Fibroblast of skin of right quadriceps (primary cell): ENCODE results near the gene COPS4.
"Not testable (repeated sequence)": the region's sequence is repeated elsewhere in the genome, so short reads cannot be mapped to it uniquely, and the experiment has no call there.

ENCODE experiments used
- DNase-seq: peaks from one replicate; pipeline ENCODE4 v3.0.0-alpha.2; 2013

The COPS4 gene

DNA sequence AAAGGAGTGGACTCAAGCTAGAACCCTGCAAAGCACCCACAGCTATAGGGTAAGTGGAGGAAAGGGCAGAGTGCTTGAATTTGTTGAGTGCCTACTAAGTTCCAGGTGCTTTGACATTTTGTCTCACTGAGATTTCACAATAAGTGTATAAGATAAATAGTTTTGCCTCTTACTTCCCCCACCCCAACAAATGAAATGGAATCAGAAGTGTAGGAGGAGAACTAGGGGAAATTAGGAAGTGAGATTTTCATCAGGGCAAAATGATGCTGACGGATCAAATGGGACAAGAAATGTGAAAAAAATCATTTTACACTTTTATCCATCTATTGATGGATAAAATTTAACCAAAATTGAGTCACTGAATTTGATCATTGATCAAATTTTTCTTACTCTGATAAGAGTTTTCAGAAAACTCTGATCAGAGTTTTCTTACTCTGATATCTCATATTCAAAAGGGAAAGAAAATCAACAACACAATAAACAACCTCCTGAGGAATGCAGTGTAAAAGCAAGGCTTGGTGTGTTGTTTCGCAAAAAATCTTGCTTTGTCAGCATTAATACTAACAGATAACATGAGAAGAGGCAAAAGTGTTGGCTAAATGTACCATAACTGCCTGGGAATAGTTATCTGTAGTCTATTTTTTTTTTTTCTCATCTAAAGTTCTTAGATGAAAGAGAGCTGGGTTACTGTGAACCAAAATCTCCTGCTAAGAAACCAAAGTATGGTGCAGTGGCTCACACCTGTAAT is 54.6 kb downstream of the COPS4 start:
- DNase-seq, result no peak

DNA sequence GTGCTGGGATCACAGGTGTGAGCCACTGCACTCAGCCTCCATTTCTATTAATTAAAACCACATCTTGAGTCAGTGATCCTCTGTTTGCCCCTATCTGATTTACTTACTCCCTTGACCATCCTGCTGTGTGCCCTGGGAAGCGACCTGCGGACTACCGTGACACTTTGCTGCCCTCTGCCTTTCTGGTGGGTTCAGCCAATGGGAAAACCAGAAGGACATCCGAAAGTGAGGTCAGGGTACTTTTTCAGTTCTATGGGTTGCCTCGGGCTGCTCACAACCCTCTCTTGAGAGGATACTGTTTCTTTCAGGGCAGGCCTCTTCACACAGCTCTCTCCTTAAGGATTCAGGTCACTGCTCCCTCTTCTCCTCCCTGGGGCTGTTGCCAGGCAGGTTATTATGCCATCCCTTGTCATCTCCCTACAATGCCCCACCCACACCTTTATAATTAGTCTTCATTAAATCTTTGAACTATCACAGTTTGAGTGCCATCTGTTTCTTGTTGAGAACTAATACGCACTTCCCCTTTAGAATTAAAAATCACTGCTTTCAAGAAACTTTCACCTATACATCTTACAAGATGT is 58.2 kb downstream of the COPS4 start:
- DNase-seq, result no peak

DNA sequence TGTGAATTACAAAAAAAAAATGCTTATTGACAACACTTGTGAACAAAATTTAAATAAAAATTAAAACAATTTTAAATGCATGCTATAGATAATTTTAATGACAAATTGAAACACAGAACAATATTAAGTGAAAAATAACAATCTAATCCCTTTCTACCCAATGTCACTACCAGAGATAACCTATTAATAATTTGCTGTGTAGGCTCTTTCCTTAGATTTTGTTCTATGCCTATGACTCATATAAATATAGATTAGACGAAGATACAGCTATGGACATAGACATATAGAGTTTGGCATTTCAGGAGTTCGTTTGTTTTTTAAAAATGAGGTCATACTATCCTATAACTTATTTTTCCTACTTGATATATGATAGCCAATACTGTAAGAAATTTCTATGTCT is 61.4 kb downstream of the COPS4 start:
- DNase-seq, result no peak

- DNase-seq, result no peak
Measured at GRCh38 chr4:83104991-83105390, 70.0 kb downstream of the COPS4 start.

DNA sequence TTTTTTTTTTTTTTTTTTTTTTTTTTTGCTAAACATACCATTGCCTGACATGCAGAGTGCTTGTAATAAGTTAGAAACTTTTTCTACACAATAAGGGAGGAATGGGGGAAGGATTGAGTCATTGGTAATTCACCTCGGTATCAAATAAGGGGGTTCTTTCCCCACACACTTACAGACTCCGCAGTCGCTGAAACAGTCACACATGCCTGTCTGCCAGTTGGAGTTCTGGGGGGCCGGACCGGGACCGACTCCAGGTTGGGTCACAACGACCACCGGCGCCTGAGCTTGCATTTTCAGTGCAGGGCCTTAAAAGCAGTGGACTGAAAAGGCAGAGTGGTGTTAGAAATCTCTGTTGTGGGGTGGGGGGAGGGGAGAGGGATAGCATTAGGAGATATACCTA is 72.6 kb downstream of the COPS4 start:
- no peak for DNase-seq

DNA sequence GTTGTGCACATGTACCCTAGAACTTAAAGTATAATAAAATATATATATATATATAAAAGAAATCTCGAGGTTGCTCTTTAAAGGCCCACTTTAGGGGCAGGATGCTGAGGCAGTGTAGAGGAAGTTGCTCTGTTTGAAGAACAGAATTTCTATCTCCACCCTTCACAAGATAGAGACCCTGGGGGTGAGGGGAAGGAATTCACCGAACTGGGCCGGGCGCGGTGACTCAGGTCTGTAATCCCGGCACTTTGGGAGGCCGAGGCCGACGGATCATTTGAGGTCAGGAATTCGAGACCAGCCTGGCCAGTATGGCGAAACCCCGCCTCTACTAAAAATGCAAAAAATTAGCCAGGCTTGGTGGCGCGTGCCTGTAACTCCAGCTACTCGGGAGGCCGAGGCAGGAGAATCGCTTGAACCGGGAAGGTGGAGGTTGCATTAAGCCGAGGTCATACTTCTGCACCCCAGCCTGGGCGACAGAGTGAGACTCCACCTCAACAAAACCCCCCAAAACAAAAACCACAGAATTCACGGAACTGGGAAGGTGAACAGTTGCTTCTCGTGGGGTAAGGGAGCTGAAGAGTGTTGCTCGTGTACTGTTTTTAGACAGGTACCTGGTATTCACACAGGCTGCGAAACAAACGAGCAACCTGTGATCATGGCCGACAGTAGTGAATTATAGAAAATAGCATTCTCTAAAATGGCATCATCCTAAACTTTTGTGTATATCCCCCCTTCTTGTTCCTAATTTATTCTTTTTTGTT is 73.3 kb downstream of the COPS4 start:
- DNase-seq, result no peak

DNA sequence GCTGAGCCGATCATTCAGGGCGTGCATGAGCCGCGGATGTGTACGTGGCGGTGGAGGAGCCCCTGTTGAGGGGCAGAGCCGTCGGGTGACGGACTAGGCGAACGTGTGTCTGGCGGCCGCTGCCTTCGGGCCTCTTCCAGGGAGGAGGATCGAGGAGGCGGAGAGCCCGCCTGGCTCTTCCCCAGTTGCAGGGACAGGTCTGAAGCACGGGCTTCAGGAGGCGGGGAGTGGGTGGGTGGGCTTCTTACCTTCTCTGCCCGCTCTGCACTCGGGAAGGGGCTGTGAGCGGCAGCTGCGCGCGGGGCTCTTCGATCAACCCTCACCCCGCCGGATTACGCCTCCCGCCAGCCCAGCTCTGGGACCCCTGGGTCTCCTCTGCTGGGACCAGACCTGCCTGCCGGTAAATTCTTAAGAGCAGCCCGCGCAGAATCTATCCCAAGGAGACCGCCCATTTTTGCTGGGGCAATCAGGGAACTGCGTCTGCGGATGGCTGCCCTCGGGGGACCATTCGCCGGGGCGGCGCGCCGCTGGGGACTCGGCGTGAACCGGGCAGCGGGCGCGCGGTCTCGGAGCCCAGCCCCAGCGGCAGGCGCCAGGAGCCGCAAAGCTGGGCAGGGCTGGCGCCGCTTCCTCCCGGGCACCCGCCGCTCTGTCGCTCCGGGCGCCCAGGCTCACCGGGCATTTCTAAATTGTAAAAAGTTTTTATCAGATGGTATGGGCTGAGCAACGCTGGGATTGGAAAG is 74.7 kb downstream of the COPS4 start:
- DNase-seq, result peak; percentile 36

GRCh38 chr4:83110223-83110945 is 75.4 kb downstream of the COPS4 start:
- peak; percentile 79 for DNase-seq

DNA sequence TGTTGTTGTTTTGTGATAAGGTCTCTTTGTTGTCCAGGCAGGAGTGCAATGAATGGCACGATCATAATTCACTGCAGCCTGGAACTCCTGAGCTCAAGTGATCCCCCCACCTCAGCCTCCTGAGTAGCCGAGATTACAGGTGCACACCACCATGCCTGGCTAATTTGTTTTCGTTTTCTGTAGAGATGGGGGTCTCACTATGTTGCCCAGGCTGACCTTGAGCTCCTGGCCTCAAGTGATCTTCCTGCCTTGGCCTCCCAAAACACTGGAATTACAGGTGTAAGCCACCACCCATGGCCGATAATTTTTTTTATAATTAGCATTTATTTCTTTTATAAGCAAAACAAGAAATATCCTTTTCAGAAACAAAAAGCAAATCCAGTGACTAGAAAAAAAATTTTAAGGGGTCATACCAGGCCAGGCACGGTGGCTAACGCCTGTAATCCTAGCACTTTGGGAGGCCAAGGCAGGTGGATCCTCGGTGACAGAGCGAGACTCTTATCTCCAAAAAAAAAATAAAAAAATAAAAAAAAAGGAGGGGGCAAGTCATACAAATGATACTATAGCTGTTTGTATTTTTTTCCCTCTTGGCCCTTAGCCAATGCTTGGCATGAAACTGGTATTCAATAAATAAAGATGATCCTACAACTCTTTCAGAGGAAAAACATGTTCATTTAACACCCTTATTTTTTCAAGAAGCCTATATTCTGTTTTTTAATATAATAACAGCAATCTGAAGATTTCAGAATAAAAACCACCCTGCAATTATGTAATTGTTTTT is 76.2 kb downstream of the COPS4 start:
- no peak for DNase-seq

DNA sequence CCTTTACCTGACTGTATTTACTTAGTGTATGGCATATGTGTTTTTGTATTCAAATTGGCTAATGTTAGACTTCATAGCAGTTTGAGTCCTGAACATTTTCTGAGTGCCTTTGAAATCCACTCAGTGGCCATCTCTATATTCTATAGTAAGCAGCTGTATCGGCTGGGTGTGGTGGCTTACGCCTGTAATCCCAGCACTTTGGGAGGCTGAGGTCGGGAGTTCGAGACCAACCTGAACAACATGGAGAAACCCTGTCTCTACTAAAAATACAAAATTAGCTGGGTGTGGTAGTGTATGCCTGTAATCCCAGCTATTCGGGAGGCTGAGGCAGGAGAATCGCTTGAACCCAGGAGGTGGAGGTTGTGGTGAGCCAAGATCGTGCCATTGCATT is 76.8 kb downstream of the COPS4 start:
- not testable (repeated sequence) for DNase-seq

GRCh38 chr4:83112231-83112630 is 77.2 kb downstream of the COPS4 start:
- DNase-seq, result no peak

- peak; percentile 69 for DNase-seq
Measured at GRCh38 chr4:83112678-83113428, 77.9 kb downstream of the COPS4 start.

DNA sequence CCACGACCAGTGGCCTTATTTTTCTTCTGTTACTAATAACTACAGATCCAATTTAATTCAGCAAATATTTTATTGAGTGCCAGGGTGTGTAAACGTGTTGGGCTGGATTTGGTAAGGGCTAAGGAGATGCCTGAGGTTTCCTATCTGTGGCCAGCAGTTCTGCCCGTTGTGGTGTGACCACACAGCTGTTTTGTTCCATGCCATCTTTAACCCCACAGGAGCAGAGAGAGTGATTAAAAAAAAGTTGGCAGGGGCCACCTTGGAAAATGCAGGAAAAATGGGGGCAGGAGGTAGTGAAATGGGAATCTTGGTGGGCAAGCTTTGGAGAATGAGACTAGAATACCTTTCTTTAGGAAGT is 78.4 kb downstream of the COPS4 start:
- DNase-seq, result no peak

GRCh38 chr4:83114576-83114975 is 79.6 kb downstream of the COPS4 start, which contains the start of gene PLAC8:
TSS of gene PLAC8 (minus strand) at chr4:83114729. CDS start at chr4:83107921, 6,808 bp downstream.
- DNase-seq, result no peak

GRCh38 chr4:83115000-83115399 is 80.0 kb downstream of the COPS4 start:
- DNase-seq, result peak; percentile 66

- no peak for DNase-seq
Measured at GRCh38 chr4:83115656-83116285, 80.8 kb downstream of the COPS4 start.

- DNase-seq, result peak; percentile 71
Measured at GRCh38 chr4:83118869-83119268, 83.9 kb downstream of the COPS4 start.

GRCh38 chr4:83121246-83121645 is 86.3 kb downstream of the COPS4 start:
- DNase-seq, result no peak

DNA sequence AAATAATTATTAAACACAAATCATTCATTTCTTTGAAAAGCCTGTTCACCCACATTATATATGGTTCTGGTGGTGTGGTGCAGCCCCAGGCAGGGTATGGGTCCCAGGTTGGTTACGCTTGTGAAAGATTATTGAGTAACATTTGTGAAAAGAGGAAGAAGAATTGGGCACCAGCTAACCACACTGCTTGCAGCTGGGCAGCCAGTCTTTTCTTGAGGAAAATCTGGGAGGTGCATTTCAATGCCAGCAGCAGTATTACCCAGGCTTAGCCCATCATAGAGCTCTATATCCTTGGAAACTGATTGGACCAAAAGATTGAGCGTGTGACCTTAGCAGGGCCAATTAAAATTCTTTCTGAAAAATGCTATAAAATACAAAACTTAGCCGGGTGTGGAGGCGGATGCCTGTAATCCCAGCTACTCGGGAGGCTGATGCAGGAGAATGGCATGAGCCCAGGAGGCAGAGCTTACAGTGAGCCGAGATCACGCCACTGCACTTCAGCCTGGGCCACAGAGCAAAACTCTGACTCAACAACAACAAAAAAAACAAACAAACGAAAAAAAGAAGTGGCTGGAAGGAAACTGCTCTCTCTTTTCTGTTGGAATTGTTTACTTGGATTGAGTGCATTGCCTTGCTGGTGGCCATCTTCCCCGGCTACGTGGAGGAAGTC is 89.3 kb downstream of the COPS4 start:
- no peak for DNase-seq
